K562 (cell line): ENCODE data around the gene VPS13D. TPM values are rescaled to one million over a fixed set of nuclear protein-coding genes. Genes with fewer than 3 reads are reported as not detected.

ENCODE experiments used
- CCNT2 ChIP-seq: IDR thresholded peaks from 2 replicates; pipeline ENCODE4 v1.6.1; 2011; ENCODE audit warnings: borderline replicate concordance, low read depth, mild to moderate bottlenecking, moderate library complexity, mixed read lengths, low read length; ENCODE audit not compliant: insufficient read length; ENCODE audit errors: extremely low read depth
- HCFC1 ChIP-seq: IDR thresholded peaks from 2 replicates; pipeline ENCODE4 v1.6.1; 2012; ENCODE audit warnings: low read depth, low read length, improper control_type of control experiment
- HDGF ChIP-seq: fragments of 450-650 bp; IDR thresholded peaks from 2 replicates; pipeline ENCODE4 v1.6.1; 2016
- MEF2D ChIP-seq: conservative IDR thresholded peaks from 2 replicates; pipeline ENCODE4 v1.6.1; 2016; ENCODE audit warnings: low read depth, missing genetic modification characterization, missing compliant biosample characterization
- MTA2 ChIP-seq: fragments of 450-650 bp; IDR thresholded peaks from 2 replicates; pipeline ENCODE4 v1.6.1; 2016; ENCODE audit warnings: low read depth
- NFATC3 ChIP-seq: fragments of 450-650 bp; IDR thresholded peaks from 2 replicates; pipeline ENCODE4 v1.6.1; 2017; ENCODE audit warnings: mild to moderate bottlenecking
- RFX5 ChIP-seq: IDR thresholded peaks from 2 replicates; pipeline ENCODE4 v1.6.1; 2011; ENCODE audit warnings: low read depth, mild to moderate bottlenecking, improper control_type of control experiment, low read length
- polyA plus RNA-seq, 8 experiments: library from polyadenylated mRNA; depleted of rRNA in 4 of 8; stranded (reverse) in 5 of 8; unstranded in 3 of 8; fragments of >200 nt; fragmentation: Nextera tagmentation in 2 of 8; fragmentation: Illumina TruSeq in 1 of 8; extraction: Ambion mirVana in 2 of 8; extraction: Trizol in 1 of 8; gene quantifications; 2 replicates each; pipeline versions ENCODE4 v1.2.1 to v1.2.3, GENCODE V29; 2011 to 2014; ENCODE audit warnings: inconsistent platforms in 1 of 8, missing spikeins in 1 of 8
- total RNA-seq, 7 experiments: library from RNA; depleted of rRNA in 6 of 7; stranded (reverse); fragments of >200 nt in 6 of 7; fragmentation: Illumina TruSeq in 2 of 7; extraction: Trizol in 2 of 7; gene quantifications; 2 replicates each; pipeline versions ENCODE4 v1.2.1 to v1.2.3, GENCODE V29; 2011 to 2021; ENCODE audit warnings: low replicate concordance in 1 of 7
- TF ChIP-seq, protein P1 (sequence below): fragments of 450-650 bp; IDR thresholded peaks from 2 replicates; pipeline ENCODE4 v1.6.1; 2017; ENCODE audit warnings: antibody characterized with exemption, mild to moderate bottlenecking
- TF ChIP-seq, protein P2 (sequence below): fragments of 450-650 bp; IDR thresholded peaks from 2 replicates; pipeline ENCODE4 v1.6.1; 2016; ENCODE audit warnings: mild to moderate bottlenecking, moderate library complexity

The VPS13D gene
- total and polyA plus RNA-seq, 9 of the 15 experiments (the other 6 are each of a cell fraction or from before 2014, with no cell fraction given) = 6.1 to 51.5 (median 38.5) TPM

DNA sequence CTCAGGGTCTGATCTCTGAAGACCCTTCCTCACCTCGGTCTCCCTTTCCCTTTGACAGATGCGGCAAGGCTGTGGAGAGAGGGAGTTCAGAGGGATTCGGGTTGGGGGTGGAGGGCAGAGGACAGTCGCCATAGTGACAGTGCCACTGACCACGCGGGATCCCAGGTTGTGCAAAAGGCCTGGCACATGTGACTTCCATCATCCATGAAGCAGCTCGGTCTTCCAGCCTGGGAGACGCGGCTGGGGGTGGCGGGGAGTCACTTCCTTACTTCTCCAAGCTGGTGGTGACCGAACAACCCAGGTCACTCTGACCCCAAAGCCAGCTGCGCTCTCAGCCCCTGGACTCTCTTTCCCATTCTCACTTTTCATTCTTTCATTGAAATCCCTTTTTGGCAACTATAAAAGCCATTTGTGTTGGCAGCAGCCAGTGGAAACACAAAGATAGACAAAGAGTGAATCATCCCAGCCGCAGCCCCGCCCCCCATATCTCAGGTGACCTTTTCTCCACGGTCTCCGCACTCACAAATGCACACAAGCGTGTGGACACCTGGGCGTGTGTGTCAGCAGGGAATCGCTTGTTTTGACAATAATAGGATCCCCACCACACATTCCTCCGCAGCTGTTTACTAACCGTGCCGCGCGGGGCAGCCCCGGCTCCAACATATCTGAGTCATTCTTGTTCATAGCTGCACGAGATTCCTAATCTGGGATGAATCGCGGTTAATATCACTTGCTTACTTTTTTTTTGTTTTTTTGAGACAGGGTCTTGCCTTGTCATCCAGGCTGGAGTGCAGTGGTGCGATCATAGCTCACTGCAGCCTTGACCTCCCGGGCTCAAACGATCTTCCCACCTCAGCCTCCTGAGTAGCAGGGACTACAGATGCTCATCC lies 319.9 kb downstream of the VPS13D start (continued):
- TF ChIP-seq, protein P1, sequence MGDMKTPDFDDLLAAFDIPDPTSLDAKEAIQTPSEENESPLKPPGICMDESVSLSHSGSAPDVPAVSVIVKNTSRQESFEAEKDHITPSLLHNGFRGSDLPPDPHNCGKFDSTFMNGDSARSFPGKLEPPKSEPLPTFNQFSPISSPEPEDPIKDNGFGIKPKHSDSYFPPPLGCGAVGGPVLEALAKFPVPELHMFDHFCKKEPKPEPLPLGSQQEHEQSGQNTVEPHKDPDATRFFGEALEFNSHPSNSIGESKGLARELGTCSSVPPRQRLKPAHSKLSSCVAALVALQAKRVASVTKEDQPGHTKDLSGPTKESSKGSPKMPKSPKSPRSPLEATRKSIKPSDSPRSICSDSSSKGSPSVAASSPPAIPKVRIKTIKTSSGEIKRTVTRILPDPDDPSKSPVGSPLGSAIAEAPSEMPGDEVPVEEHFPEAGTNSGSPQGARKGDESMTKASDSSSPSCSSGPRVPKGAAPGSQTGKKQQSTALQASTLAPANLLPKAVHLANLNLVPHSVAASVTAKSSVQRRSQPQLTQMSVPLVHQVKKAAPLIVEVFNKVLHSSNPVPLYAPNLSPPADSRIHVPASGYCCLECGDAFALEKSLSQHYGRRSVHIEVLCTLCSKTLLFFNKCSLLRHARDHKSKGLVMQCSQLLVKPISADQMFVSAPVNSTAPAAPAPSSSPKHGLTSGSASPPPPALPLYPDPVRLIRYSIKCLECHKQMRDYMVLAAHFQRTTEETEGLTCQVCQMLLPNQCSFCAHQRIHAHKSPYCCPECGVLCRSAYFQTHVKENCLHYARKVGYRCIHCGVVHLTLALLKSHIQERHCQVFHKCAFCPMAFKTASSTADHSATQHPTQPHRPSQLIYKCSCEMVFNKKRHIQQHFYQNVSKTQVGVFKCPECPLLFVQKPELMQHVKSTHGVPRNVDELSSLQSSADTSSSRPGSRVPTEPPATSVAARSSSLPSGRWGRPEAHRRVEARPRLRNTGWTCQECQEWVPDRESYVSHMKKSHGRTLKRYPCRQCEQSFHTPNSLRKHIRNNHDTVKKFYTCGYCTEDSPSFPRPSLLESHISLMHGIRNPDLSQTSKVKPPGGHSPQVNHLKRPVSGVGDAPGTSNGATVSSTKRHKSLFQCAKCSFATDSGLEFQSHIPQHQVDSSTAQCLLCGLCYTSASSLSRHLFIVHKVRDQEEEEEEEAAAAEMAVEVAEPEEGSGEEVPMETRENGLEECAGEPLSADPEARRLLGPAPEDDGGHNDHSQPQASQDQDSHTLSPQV = peak; percentile 80
- peak; percentile 70 for TF ChIP-seq CCNT2
- no peak for TF ChIP-seq RFX5
- TF ChIP-seq NFATC3 = 0 out of 2 replicates have a peak, but pooled peaks have one; percentile 17
- TF ChIP-seq MEF2D (tag) = 0 out of 2 replicates have a peak, but pooled peaks have one; percentile 25
- TF ChIP-seq HCFC1 = no peak
- TF ChIP-seq, protein P2, sequence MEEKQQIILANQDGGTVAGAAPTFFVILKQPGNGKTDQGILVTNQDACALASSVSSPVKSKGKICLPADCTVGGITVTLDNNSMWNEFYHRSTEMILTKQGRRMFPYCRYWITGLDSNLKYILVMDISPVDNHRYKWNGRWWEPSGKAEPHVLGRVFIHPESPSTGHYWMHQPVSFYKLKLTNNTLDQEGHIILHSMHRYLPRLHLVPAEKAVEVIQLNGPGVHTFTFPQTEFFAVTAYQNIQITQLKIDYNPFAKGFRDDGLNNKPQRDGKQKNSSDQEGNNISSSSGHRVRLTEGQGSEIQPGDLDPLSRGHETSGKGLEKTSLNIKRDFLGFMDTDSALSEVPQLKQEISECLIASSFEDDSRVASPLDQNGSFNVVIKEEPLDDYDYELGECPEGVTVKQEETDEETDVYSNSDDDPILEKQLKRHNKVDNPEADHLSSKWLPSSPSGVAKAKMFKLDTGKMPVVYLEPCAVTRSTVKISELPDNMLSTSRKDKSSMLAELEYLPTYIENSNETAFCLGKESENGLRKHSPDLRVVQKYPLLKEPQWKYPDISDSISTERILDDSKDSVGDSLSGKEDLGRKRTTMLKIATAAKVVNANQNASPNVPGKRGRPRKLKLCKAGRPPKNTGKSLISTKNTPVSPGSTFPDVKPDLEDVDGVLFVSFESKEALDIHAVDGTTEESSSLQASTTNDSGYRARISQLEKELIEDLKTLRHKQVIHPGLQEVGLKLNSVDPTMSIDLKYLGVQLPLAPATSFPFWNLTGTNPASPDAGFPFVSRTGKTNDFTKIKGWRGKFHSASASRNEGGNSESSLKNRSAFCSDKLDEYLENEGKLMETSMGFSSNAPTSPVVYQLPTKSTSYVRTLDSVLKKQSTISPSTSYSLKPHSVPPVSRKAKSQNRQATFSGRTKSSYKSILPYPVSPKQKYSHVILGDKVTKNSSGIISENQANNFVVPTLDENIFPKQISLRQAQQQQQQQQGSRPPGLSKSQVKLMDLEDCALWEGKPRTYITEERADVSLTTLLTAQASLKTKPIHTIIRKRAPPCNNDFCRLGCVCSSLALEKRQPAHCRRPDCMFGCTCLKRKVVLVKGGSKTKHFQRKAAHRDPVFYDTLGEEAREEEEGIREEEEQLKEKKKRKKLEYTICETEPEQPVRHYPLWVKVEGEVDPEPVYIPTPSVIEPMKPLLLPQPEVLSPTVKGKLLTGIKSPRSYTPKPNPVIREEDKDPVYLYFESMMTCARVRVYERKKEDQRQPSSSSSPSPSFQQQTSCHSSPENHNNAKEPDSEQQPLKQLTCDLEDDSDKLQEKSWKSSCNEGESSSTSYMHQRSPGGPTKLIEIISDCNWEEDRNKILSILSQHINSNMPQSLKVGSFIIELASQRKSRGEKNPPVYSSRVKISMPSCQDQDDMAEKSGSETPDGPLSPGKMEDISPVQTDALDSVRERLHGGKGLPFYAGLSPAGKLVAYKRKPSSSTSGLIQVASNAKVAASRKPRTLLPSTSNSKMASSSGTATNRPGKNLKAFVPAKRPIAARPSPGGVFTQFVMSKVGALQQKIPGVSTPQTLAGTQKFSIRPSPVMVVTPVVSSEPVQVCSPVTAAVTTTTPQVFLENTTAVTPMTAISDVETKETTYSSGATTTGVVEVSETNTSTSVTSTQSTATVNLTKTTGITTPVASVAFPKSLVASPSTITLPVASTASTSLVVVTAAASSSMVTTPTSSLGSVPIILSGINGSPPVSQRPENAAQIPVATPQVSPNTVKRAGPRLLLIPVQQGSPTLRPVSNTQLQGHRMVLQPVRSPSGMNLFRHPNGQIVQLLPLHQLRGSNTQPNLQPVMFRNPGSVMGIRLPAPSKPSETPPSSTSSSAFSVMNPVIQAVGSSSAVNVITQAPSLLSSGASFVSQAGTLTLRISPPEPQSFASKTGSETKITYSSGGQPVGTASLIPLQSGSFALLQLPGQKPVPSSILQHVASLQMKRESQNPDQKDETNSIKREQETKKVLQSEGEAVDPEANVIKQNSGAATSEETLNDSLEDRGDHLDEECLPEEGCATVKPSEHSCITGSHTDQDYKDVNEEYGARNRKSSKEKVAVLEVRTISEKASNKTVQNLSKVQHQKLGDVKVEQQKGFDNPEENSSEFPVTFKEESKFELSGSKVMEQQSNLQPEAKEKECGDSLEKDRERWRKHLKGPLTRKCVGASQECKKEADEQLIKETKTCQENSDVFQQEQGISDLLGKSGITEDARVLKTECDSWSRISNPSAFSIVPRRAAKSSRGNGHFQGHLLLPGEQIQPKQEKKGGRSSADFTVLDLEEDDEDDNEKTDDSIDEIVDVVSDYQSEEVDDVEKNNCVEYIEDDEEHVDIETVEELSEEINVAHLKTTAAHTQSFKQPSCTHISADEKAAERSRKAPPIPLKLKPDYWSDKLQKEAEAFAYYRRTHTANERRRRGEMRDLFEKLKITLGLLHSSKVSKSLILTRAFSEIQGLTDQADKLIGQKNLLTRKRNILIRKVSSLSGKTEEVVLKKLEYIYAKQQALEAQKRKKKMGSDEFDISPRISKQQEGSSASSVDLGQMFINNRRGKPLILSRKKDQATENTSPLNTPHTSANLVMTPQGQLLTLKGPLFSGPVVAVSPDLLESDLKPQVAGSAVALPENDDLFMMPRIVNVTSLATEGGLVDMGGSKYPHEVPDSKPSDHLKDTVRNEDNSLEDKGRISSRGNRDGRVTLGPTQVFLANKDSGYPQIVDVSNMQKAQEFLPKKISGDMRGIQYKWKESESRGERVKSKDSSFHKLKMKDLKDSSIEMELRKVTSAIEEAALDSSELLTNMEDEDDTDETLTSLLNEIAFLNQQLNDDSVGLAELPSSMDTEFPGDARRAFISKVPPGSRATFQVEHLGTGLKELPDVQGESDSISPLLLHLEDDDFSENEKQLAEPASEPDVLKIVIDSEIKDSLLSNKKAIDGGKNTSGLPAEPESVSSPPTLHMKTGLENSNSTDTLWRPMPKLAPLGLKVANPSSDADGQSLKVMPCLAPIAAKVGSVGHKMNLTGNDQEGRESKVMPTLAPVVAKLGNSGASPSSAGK = 0 out of 2 replicates have a peak, but pooled peaks have one; percentile 54
- peak; percentile 68; the same call in 1 of the 2 replicates for TF ChIP-seq HDGF
- no peak for TF ChIP-seq MTA2
